GM21737 (cell line): ENCODE data around the gene NUFIP2.
"Not testable (repeated sequence)": the region's sequence is repeated elsewhere in the genome, so short reads cannot be mapped to it uniquely, and the experiment has no call there.

Experiments used
- ATAC-seq: cut with Tn5 transposase; IDR thresholded peaks from one replicate; pipeline ENCODE4 v1.9.1; 2021; ENCODE audit warnings: mild to moderate bottlenecking, moderate library complexity; ENCODE audit not compliant: unreplicated experiment

Gene NUFIP2

DNA sequence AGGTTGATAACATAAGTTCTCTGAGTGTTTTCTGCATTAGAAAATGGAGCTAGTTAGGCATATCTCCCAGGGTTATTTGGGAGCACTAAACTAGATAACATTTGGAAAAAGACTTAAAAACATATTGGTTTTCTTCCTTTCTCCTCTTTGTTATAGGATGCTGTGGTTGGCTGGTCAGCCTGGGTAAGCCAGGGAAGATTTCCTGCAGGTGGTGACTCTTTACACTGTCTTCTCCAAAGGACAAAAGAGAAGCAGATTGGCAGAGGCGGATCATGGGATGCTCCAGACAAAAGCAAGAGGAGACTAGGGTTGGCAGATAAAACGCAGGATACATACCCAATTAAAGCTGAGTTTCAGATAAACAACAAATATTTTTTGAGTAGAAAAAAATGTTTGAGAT lies 53.5 kb downstream of the NUFIP2 start:
- no peak for ATAC-seq

DNA sequence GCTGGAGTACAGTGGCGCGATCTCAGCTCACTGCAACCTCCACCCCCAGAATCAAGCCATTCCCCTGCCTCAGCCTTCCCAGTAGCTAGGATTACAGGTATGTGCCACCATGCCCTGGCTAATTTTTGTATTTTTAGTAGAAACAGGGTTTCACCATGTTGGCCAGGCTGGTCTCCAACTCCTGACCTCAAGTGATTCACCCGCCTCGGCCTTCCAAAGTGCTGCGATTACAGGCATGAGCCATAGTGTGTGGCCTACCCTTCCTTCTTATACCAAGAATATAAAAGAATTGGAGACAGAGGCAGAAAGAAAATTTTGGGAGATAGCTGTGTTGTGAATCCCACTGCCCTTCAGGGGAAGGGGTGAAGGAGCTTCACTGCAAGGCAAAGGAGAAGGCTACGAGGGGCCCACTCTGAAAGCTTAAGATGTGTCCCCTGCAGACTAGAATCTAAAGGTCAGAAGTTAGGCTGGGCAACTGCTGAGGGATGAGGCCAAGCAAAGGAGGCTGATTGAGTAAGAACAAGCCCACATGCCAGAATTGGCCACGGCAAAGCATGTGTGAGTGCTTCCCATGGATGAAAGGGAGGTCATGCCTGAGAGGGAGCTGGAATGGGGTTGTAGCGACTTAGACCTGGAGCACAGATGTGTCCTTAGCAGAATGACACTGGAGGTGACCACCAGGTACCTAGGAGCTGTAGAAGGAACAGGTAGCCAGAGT lies 55.7 kb downstream of the NUFIP2 start:
- ATAC-seq = no peak

DNA sequence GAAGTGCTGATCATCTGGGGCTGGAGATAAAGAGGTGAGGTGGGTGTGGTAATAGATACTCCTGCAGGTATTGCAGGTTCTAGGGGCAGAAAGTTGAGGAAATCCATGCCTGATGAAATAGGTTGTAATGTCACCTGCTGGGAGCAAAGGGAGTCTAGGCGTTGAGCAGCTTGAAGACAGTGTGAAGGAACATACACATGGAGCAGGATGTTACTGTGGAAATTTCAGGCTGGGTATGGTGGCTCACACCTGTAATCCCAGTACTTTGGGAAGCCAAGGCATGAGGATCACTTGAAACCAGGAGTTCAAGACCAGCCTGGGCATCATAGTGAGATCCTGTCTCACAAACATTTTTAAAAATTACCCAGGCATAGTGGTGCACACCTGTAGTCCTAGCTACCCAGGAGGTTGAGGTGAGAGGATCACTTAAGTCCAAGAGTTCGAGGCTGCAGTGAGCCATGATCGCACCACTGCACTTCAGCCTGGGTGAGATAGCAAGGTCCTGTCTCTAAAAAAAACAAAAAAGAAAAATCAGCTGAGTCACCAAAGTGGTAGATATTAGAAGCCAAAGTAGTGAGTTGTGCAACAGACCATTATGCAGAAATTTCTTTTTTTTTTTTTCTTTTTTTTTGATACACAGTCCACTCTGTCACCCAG lies 56.3 kb downstream of the NUFIP2 start:
- no peak for ATAC-seq

DNA sequence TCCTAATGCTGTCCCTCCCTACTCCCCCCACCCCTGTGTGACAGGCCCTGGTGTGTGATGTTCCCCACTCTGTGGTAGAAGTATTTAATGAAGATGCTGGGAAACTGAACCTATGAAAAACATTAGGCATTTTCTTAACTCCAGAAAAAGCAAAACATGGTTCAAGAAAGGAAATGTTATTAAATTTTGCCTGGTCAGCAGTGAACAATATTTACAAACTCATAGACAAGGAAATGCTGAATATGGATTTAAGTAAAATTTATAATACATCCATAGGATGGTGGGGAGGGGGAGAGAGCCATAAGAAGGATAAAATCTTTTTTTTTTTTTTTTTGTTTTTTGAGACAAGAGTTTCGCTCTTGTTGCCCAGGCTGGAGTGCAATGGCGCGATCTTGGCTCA lies 58.0 kb downstream of the NUFIP2 start:
- no peak for ATAC-seq

DNA sequence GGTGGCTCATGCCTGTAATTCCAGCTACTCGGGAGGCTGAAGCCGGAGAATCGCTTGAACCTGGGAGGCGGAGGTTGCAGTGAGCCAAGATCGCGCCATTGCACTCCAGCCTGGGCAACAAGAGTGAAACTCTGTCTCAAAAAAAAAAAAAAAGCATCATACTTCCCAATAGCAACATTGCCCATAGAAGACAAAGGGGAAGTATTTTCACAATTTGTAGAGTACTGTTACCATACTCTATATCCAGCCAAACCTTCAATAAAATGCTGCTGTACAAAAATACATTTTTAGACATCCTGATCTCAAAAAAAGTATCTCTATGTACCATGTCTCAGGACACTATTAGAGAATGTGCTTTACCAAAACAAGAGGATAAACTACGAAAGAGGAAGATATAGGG lies 59.0 kb downstream of the NUFIP2 start:
- ATAC-seq = not testable (repeated sequence)

DNA sequence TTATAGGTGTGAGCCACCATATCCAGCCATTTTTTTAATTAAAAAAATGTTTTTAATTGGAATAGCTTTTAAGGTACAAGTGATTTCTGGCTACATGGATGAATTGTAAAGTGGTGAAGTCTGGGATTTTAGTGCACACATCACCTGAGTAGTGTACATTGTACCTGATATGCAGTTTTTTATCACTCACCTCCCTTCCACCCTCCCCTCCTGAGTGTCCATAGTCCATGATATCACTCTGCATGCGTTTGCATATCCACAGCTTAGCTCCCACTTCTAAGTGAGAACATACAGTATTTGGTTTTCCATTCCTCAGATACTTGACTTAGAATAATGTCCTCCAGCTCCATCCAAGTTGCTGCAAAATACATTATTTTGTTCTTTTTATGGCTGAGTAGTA lies 60.6 kb downstream of the NUFIP2 start:
- ATAC-seq = no peak

DNA sequence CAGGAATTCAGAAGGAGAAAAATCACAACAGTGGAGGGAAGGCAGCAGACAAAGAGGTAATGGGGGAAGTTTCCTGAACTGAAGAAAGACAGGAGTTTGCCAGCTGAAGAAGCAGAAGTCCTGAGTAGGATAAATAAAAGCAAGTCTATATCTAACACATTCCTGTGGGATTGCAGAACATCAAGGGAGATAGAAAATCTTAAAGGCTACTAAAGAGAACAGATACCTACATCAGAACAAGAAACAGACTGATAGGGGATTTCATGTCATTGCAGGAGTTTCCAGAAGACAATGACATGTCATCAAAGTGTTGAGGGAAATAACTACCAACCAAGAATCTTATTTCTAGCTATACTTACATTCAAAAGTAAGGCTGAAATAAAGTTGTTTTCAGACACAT lies 68.6 kb downstream of the NUFIP2 start:
- ATAC-seq = no peak

DNA sequence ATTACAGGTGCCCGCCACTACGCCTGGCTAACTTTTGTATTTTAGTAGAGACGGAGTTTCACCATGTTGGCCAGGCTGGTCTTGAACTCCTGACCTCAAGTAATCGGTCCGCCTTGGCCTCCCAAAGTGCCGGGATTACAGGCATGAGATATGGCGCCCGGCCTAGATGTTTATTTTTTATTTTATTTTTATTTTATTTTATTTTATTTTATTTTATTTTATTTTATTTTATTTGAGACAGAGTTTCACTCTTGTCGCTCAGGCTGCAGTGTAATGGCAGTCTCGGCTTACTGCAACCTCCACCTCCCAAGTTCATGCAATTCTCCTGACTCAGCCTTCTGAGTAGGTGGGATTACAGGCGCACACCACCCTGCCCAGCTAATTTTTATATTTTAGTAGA lies 72.6 kb downstream of the NUFIP2 start:
- not testable (repeated sequence) for ATAC-seq

DNA sequence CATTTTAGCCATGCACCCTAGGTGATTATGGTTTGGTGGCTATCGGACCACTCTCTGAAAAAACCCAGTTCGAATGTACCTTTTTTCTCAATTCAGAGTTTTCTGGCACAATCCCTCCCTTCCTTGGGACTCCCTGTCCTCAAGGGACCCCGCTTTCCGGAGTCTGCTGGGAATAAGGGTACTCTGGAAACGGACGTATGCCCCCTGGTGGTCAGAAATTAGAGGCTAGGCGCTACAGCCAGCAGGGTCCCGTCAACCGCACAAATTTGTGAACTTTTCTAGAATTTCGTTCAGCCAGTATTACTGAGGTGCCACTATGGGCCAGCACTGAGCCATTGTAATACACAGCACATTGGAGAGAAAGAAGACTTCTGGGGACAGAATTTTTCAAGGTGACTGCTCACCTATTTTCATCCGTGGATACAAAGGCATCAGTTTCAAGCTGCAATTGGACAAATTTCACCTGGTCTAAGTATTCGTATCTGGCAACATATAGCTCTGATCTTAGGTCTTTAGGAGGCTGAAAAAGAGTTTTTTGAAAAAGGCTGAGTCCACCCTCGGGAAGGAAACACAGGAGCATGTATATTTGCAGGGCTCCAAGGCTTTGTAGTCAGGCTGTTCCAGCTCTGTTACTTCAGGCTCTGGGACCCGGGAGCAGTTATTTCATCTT lies 74.4 kb downstream of the NUFIP2 start:
- no peak for ATAC-seq

DNA sequence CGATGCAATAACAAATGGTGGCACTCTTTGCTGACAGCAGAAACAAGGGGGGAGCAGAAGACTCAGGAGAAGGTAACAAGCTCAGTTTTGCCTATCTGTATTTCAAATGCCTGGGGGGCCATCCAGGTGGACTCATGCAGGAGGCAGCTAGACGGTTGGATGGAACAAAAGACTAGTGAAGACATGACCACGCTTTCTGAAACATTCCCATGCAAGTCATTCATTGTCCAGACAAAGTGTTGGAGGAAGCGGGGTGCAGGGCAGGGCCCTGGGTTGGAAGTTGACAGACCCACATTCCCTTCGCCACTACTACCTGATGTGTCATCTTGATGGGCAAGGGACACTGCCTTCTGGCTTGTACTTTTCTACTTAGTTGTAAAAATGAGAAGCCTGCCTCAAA lies 77.1 kb downstream of the NUFIP2 start:
- no peak for ATAC-seq

DNA sequence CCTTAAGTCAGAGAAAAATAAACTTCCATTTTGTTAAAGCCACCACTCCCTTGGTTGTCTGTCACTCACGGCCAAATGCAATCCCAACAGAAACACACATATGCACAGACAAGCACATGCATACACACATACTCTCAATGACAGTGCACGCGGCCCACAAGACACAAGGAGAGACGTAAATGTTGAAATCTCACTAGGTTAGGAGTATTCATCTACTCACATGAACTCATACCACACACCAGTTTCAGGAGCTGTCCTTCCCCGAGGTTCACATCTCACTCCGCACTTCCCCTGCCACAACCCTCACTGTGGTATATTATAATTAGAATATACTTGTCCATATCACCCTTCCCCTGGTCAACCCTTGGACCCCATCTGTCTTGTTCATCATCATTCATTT lies 77.8 kb downstream of the NUFIP2 start:
- no peak for ATAC-seq

DNA sequence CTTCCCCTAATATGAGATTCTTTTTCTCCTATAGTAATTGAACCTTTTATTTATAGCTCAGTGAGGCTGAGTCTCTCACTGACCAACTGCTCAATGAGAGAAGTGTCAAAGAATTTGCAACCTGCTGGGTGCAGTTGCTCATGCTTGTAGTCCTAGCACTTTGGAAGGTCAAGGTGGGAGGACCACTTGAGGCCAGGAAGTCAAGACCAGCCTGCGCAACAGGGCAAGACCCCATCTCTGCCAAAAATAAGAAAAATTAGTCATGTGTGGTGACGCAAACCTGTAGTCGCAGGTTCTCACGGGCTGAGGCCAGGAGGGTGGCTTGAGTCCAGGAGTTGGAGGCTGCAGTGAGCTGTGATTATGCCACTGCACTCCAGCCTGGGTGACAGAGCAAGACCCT lies 78.2 kb downstream of the NUFIP2 start:
- ATAC-seq = no peak

DNA sequence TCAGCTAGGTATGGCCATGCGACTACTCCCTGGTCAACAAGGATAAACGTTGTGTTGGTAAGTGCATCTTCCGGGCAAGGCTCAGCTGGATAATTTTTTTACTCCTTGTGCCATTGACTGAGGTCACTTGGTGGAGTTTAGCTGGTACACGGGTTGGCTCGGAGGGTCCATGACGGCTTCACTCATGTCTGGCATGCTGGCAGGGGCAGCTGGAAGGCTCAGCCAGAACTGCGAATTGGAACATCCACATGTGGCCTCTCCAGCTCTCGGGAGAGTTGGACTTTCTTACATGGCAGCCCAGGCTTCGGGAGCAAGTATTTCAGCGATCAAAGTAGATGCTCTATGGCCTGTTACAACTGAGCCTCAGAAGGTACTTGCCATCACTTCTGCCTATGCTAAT lies 78.8 kb downstream of the NUFIP2 start:
- ATAC-seq = no peak

DNA sequence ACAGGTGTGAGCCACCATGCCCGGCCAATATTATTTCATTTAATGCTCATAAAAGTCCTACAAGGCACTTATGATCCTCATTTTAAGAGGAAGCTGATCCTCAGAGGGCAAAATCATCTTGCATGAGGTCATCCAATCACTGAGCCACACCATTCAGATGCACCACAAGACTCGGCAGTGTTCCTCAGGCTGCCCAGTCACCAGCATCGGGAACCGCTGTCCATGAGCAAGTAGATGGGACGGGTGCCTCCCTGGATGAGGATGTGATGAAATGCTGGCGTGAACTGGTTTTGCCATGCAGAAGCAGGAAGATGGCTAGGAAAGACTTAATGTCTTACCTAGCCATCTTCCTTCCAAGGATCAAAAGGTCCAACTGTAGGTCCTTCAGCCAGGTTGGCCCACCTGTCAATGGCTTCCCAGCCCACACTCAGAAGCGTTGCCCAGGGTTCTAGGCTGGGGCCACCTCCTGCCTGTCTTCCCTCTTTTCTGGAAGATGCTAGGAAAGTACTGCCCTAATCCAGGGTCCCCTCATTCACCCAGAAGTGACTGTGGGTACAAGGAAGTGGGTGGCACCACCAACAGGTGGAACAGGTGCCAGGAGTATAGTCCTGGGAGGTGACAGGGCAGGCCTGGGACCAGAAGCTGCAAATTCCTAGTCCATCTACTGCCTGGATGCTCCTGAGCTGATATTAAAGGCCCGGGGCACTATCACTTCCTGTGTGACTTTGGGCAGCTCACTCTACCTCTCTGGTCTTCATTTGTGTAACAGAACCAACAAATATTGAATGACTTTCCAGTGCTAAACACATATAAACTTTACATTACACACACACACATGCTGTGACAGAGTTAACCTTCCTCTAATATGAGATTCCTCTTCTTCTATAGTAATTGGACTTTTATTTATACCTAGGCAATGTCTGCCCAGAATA lies 79.5 kb downstream of the NUFIP2 start:
- no peak for ATAC-seq

DNA sequence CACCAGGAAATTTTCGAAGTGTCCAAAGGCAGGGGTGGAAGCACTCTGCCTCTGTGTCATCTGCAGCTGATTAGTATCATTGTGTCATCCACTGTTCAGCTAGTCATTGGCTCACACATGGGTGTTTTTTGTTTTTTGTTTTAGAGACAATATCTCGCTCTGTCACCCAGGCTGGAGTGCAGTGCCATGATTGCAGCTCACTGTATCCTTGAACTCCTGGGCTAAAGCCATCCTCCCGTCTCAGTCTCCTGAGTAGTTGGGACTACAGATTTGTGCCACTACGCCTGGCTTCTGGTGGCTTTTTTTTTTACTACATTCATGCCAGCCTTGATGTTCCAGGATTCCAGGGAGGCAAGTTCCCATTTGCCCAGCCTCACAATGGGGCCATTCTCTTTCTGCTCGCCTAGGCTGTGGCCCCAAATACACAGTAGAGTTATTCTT lies 81.2 kb downstream of the NUFIP2 start:
- ATAC-seq = no peak

DNA sequence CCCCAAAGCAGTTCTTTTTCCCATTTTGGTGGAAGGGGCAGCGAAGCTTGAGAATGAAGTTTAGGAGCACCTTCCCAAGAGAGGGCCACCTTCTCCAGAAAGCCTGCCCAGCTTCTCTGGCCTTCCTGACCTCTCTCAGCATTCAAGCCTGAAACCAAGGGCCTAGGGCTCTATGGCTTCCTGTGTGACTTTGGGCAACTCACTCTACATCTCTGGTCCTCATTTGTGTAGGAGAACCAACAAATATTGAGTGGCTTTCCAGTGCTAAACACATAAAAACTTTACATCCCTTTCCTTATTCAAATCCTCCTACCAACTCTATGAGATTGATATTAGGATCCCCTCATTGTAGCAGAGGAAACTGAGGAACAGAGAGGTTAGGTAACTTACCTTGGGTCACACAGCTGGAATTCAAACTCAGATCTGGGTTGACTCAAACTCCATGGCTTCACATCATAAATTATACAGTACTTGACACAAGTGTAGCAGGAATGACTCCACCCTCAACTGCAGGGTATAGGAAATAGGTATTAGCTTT lies 81.8 kb downstream of the NUFIP2 start:
- no peak for ATAC-seq

DNA sequence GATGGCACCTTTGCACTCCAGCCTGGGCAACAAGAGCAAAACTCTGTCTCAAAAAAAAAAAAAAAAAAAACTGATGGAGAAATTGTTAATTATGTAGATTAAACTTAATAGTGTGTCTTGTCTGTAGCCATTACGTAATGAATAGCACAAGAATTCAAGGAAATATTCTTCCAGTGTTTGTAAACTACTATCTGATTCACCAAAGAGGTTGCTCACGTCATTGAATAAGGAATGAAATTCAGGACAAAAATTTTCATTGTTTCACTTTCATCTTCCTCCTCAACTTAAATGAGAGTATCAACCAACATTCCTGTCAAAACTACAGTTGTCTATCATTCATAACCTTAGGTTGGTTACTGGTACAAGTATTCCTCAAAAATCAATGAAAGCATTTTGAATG lies 83.1 kb downstream of the NUFIP2 start:
- ATAC-seq = no peak

DNA sequence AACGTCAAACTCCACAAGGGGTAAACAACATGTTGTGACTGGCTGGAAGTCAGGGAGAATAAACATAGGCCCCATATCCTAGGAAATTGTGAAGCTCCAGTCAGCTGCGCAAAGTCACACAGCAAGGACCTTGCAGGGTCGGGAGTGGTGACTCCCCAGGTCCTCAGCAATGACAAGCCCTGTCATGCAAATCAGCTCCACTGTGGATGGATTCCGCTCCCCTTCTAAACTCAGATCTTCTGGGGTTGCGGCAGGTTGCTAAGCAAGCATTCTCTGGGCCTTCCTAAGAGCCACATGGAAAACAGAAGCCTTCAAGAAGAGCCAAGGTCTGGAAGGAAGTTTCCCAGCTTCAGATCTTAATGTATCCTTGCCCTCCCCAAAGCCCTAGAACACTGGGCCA lies 84.9 kb downstream of the NUFIP2 start:
- no peak for ATAC-seq

DNA sequence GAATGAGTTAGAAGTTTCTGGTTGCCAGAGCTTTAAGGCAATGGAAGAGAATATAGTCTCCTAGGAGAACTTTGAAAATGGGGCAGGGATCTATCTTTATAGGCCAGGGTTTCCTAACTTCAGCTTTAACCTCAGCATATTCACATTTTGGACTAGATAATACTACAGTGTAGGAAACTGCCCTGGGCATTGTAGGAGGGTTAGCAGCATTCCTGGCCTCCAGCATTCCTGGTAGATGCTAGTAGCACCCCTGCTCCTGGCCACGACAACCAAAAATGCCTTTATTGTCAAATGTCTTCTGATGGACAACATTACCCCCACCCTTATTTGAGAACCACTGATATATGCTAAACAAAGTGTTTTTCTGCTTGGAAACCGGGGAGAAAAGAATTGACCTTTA lies 86.0 kb downstream of the NUFIP2 start:
- ATAC-seq = no peak
